Fibroblast of lung (primary cell): Measurements from ENCODE around the gene HS1BP3. TPM values are rescaled to one million over a fixed set of nuclear protein-coding genes. Genes with fewer than 3 reads are reported as not detected.

Source experiments
- DNase-seq, 2 donors: peaks; one replicate each; pipeline versions ENCODE4 v3.0.0 to v3.0.0-alpha.2; 2010; ENCODE audit warnings: low read depth in 2 of 2
- H2AFZ ChIP-seq: 2 replicates; pipeline ENCODE4 v1.5.1; 2012; ENCODE audit warnings: low read length, control low read depth, inconsistent platforms
- H3K27ac ChIP-seq: 2 replicates; pipeline ENCODE4 v1.5.1; 2011; ENCODE audit warnings: low read length, control low read depth; ENCODE audit not compliant: insufficient read depth
- H3K27me3 ChIP-seq: 2 replicates; pipeline ENCODE4 v1.5.1; 2011; ENCODE audit warnings: mild to moderate bottlenecking, low read length; ENCODE audit not compliant: control insufficient read depth, insufficient read depth
- H3K36me3 ChIP-seq: 2 replicates; pipeline ENCODE4 v1.5.1; 2011; ENCODE audit warnings: low read length; ENCODE audit not compliant: control insufficient read depth, insufficient read depth
- H3K4me1 ChIP-seq: 2 replicates; pipeline ENCODE4 v1.5.1; 2011; ENCODE audit warnings: low read length; ENCODE audit not compliant: control insufficient read depth, insufficient read depth; ENCODE audit errors: extremely low read depth
- H3K4me2 ChIP-seq: 2 replicates; pipeline ENCODE4 v1.5.1; 2011; ENCODE audit warnings: low read length, control low read depth; ENCODE audit not compliant: insufficient read depth; ENCODE audit errors: extremely low read depth
- H3K4me3 ChIP-seq, 4 experiments: fragments of 200-600 bp in 1 of 4; sonication (generic) in 1 of 4; replicated peaks in 1 of 4; 2 replicates each; pipeline ENCODE4 v1.5.1; 2011 to 2016; ENCODE audit warnings: low read length in 4 of 4, low read depth in 3 of 4, mild to moderate bottlenecking in 3 of 4, control low read depth in 2 of 4, inconsistent platforms in 1 of 4, mixed read lengths in 1 of 4; ENCODE audit not compliant: insufficient read depth in 1 of 4; ENCODE audit errors: control extremely low read depth in 1 of 4
- H3K79me2 ChIP-seq: 2 replicates; pipeline ENCODE4 v1.5.1; 2012; ENCODE audit warnings: mild to moderate bottlenecking, low read length, inconsistent platforms; ENCODE audit not compliant: control insufficient read depth, insufficient read depth
- H3K9ac ChIP-seq: 2 replicates; pipeline ENCODE4 v1.5.1; 2011; ENCODE audit warnings: mild to moderate bottlenecking, low read length, control low read depth; ENCODE audit not compliant: insufficient read depth
- H3K9me3 ChIP-seq: 2 replicates; pipeline ENCODE4 v1.5.1; 2012; ENCODE audit warnings: low read depth, low read length; ENCODE audit not compliant: control insufficient read depth, insufficient read depth
- H4K20me1 ChIP-seq: 2 replicates; pipeline ENCODE4 v1.5.1; 2011; ENCODE audit warnings: low read length; ENCODE audit not compliant: control insufficient read depth, insufficient read depth; ENCODE audit errors: extremely low read depth
- EZH2 ChIP-seq: IDR thresholded peaks from 2 replicates; pipeline ENCODE4 v1.5.1; 2012; ENCODE audit warnings: low read length, control low read depth, mild to moderate bottlenecking; ENCODE audit errors: missing control alignments
- polyA plus RNA-seq, 2 donors: library from polyadenylated mRNA; depleted of rRNA in 1 of 2; stranded (reverse) in 1 of 2; unstranded in 1 of 2; fragments of >200 nt; gene quantifications; 2 replicates each; pipeline ENCODE4 v1.2.1, GENCODE V29; 2011 to 2012; ENCODE audit warnings: missing spikeins in 1 of 2
- total RNA-seq: library from RNA; depleted of rRNA; stranded (reverse); fragments of >200 nt; gene quantifications from 2 replicates; pipeline ENCODE4 v1.2.1, GENCODE V29; 2014
- TF ChIP-seq, protein P1 (sequence below), 2 donors: IDR thresholded peaks in 1 of 2; conservative IDR thresholded peaks in 1 of 2; 1 replicate in 1 of 2; 2 replicates in 1 of 2; pipeline ENCODE4 v1.5.1; 2011 to 2012; ENCODE audit warnings: low read length in 2 of 2, control low read depth in 1 of 2, inconsistent platforms in 1 of 2, low read depth in 1 of 2, mild to moderate bottlenecking in 1 of 2

The HS1BP3 gene
- total and polyA plus RNA-seq, 2 donors (not counting 1 experiment from before 2014, with no cell fraction given) = 17.8 to 38.1 TPM

DNA sequence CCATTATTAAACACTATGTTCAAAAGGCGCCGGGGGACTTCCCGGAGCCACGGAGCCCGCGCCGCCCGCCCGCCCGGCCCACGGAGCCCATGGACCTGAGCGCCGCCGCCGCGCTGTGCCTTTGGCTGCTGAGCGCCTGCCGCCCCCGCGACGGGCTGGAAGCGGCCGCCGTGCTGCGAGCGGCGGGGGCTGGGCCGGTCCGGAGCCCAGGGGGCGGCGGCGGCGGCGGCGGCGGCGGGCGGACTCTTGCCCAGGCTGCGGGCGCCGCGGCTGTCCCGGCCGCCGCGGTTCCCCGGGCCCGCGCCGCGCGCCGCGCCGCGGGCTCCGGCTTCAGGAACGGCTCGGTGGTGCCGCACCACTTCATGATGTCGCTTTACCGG lies 16.2 kb upstream of the HS1BP3 start:
- peaks cover 92% of the 10 kb centered on the region for H3K27me3 ChIP-seq
- no peak overlapping the region for H3K9ac ChIP-seq
- TF ChIP-seq, protein P1, sequence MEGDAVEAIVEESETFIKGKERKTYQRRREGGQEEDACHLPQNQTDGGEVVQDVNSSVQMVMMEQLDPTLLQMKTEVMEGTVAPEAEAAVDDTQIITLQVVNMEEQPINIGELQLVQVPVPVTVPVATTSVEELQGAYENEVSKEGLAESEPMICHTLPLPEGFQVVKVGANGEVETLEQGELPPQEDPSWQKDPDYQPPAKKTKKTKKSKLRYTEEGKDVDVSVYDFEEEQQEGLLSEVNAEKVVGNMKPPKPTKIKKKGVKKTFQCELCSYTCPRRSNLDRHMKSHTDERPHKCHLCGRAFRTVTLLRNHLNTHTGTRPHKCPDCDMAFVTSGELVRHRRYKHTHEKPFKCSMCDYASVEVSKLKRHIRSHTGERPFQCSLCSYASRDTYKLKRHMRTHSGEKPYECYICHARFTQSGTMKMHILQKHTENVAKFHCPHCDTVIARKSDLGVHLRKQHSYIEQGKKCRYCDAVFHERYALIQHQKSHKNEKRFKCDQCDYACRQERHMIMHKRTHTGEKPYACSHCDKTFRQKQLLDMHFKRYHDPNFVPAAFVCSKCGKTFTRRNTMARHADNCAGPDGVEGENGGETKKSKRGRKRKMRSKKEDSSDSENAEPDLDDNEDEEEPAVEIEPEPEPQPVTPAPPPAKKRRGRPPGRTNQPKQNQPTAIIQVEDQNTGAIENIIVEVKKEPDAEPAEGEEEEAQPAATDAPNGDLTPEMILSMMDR (conservative IDR thresholded peaks at IDR 0.05 in 1 of 2, IDR thresholded peaks at IDR 0.05 in 1 of 2; ENCODE audit: low read depth in 1 of 2, low read length in 2 of 2) = no peak
- TF ChIP-seq EZH2 = no peak
- H3K79me2 ChIP-seq = no peaks in the 10 kb centered on the region
- H3K27ac ChIP-seq = no peak overlapping the region
- H2AFZ ChIP-seq = no peak overlapping the region
- no peaks in the 10 kb centered on the region for H4K20me1 ChIP-seq
- H3K4me3 ChIP-seq = no peak overlapping the region
- H3K4me1 ChIP-seq = no peaks in the 10 kb centered on the region
- no peaks in the 10 kb centered on the region for H3K36me3 ChIP-seq
- peak overlapping the region; percentile 64 for H3K4me2 ChIP-seq
- DNase-seq = no peak
- no peaks in the 10 kb centered on the region for H3K9me3 ChIP-seq

DNA sequence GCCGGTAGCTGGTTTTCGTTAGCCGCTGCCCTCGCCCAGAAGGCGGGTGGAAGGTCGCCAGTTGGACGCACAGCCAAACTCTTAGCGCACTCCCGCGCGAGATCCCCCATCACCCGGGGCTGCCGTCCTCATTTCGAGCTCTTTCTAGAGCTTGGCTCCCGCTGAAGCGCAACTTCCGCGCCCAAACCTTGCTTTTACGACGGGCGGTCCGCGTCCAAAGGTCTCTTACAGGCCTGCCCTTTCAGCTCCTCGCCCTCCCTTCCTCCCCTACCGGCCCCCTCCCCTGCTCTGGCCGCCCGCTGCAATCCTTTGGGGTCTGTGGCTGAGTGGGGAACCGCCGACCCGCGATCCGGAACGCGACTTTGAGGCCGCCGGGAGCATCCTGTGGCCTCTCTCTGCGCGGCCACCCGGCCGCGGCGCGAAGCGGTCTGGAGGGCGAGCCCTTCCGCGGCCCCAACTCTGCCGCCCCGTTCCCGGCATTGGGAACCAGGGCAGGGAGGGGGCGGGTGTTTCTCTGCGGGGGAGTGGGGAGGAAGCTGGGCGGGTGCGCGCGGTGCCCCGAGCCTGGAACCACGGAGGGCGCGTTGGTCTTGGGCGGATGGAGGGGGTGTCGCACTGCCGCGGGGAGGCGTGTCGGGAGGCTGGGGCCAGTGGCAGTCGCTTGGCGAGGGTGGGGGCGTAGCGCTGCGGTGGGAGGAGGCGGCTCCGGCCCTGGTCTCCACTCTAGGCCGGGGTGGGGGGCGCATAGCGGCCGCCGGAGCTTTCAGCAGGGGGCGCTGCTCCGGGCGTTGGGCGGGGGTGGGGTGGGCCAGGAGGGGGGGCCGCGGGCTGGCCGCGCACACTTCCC lies 15.6 kb upstream of the HS1BP3 start, which contains the start of gene GDF7:
Gene GDF7, plus strand, starts transcription at position 841 of the 847 bp plus-strand sequence. CDS start 96 bp downstream, outside the sequence.
- Histone ChIP-seq H2AFZ (no peak within 1 kb of the TSS), H3K4me2 (peak within 1 kb of the TSS; percentile 64), H3K27me3 (peaks cover 90% of the 10 kb centered on the region), H3K4me3 (peak within 1 kb of the TSS in 2 of 4 experiments; percentile 14 to 38), H3K4me1 (no peaks in the 10 kb centered on the region), H3K27ac (no peak within 1 kb of the TSS), H3K9ac (no peak within 1 kb of the TSS), H3K79me2 (no peaks in the 10 kb centered on the region), H3K9me3 (no peaks in the 10 kb centered on the region), H4K20me1 (no peaks in the 10 kb centered on the region), H3K36me3 (no peaks in the 10 kb centered on the region)
- TF ChIP-seq, protein P1 (conservative IDR thresholded peaks at IDR 0.05 in 1 of 2, IDR thresholded peaks at IDR 0.05 in 1 of 2; ENCODE audit: low read depth in 1 of 2, low read length in 2 of 2) = no peak
- no peak for TF ChIP-seq EZH2
- no peak for DNase-seq

DNA sequence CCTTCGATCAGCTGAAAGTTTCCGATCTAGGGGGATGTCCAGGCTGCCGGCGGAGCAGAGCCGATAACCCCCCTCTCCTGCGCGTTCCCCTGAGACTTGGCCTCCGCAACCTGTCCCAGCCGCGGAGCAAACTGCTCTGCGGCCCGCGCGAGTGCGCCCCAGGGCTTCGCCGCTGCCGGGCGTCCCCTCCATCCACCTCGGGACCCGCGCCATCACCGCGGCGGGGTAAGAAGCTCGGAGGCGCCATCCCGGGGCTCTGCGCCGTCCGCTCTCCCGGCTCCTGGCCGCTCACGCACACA lies 15.1 kb upstream of the HS1BP3 start:
- no peaks in the 10 kb centered on the region for H3K36me3 ChIP-seq
- no peak overlapping the region for H2AFZ ChIP-seq
- H3K9me3 ChIP-seq = no peaks in the 10 kb centered on the region
- H3K79me2 ChIP-seq = no peaks in the 10 kb centered on the region
- H3K27me3 ChIP-seq = peaks cover 84% of the 10 kb centered on the region
- H3K4me2 ChIP-seq = peak overlapping the region; percentile 25
- H3K4me3 ChIP-seq = peak overlapping the region in 1 of 4 experiments; percentile 38
- DNase-seq = no peak
- H3K27ac ChIP-seq = no peak overlapping the region
- H3K9ac ChIP-seq = no peak overlapping the region
- H3K4me1 ChIP-seq = no peaks in the 10 kb centered on the region
- TF ChIP-seq, protein P1 (conservative IDR thresholded peaks at IDR 0.05 in 1 of 2, IDR thresholded peaks at IDR 0.05 in 1 of 2; ENCODE audit: low read depth in 1 of 2, low read length in 2 of 2) = no peak
- TF ChIP-seq EZH2 = no peak
- H4K20me1 ChIP-seq = no peaks in the 10 kb centered on the region
